HG02840 (cell line): ENCODE data around the gene RHAG.
A peak's percentile ranks its signal among the peaks of the same experiment; 100 is the strongest.
"Not testable (repeated sequence)": the region's sequence is repeated elsewhere in the genome, so short reads cannot be mapped to it uniquely, and the experiment has no call there.

Experiments
- ATAC-seq: cut with Tn5 transposase; IDR thresholded peaks from one replicate; pipeline ENCODE4 v1.9.1; 2021; ENCODE audit warnings: mild to moderate bottlenecking, moderate library complexity, moderate number of reproducible peaks; ENCODE audit not compliant: unreplicated experiment, low FRiP score

RHAG gene

DNA sequence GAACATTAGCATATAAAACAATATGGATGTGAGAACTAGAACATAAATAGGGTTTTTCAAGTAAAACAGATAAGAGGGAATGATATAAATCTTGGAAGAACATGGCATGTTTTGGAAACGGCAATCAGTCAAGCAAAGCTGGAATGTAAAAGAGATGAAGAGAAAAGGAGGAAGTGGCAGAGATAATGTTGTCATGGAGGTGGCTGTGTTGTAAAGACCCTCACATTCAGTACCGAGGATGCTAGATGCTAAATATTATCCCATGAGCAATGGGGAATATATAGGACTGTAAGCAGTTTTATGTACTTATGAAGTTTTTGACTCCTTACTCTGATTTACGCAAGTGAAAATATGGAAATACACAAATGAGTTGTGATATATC is 702 bp upstream of the RHAG start:
- no peak for ATAC-seq

DNA sequence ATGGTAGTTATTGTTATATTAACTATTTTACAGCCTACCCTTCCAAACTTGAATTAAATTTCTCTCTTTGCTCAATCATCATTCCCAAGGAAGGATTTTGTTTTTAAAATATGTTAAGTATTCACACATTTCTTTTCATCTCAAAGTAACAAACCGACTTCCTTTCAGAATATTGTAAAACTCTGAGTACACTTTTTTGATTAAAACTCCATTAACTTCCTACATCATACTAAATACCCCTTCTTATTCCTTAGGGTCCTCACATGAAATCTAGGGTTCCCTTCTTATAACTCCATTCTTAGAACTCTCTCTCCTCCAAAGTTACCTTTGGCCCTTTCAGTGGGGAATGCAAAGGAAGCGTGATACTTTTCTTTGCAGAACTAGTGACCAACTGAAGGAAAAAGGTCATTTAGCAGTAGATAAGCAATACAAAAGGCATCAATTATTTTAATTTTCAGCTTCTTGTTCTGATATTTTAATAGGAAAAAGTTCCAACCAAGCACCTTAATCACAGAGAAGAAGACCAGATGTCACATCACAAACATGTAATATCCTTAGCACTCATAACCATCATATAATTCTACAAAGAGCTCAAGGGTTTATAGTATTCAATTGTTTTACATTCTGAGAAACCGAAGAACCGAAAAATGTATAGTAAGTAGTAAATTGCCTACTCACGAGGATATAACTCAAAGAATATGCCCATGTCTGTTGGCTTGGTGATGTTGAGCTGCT is 494 bp downstream of the RHAG start:
- ATAC-seq: no peak

DNA sequence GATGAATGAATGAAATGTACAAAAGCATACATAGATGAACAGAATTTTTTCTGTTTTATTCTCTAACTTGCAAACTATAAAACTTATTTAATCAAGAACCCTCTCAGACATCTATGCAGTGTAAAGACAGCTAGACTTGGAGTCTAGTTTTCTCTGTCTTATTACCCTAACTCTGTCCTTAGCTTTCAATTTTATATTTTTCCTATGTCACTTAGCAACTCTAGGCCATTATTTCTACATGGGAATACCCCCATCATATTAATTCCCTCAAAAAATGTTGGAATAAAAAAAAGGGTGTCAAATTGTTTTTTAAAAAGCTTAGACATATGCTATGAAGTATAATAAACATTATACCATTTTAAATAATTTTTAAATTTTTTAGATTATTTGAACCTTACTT is 1.2 kb downstream of the RHAG start:
- no peak for ATAC-seq

DNA sequence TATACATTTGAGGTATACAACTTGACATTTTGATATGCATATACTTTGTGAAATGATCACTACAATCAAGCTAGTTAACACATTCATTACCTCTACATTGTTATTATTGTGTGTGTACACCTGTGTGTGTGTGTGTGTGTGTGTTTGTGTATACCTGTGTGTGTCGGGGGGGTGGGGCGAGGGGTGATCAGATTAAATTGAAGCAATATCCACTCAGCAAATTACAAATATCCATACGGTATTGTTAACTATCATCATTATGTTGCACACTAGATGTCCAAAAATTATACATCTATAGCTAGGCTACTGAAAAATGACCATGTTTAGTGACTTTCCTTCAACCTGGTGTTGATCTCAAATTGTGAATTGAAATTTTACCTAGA is 1.8 kb downstream of the RHAG start:
- no peak for ATAC-seq

DNA sequence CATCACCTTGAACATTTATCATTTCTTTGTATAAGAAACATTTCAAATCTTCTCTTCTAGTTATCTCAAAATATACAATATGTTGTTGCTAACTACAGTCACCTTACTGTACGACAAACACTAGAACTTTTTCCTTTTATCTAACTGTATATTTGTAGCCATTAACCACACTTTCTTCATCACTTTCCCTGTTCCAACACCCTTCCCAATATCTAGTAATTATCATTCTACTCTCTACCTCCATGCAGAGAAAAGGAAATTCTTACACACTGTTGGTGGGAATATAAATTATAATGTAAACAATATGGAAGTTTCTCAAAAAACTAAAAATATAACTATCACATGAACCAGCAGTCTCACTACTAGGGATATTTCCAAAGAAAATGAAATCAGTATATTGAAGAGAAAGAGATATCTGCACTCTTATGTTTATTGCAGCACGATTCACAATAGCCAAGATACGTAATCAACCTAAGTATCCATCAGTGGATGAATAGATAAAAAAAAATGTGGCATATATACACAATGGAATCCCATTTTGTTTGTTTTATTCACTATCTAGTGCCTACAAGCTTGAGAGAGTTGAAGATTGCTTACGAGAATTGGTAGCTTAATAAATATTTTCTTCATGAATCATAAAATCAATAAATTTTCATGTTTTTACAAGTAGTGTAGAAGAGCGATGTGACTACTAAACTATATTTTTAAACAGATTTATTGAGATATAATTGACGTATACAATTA is 2.4 kb downstream of the RHAG start:
- no peak for ATAC-seq

DNA sequence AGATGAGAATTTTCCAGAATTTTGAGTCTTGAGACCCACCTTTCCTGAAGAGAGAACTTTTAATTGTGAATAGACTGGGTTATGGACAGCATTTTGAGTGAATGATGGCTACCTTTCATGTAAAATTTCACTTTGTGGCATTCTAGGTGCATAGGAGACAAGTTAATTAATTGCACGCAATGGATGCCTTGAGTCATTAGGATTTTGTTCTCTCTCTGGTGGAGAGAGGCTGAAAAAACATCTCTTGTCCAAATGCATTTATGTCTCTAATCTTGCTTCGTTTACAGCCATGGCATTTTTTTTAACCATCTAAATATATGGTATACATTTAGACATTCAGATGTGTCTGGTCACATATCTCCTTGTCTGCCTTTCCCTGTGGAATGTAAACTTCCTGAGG is 3.1 kb downstream of the RHAG start:
- ATAC-seq: no peak

DNA sequence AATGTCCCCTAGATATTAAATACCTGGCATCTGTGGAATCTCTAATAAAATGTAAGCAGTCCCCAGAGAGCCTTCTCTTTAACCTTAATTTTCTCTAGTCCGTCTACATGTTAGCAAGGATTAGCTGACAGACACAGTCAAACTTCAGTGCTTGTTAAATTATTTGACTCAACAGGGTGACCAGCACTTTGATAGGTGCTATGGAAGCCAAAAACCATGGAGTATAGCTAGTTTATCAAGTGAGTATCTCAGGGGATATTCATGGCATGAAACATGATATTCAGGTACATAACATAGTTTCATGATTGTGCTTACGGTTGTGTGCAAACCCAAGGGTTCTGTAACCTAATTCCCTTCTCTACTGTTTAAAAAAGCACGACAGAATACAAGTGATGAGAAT is 3.9 kb downstream of the RHAG start:
- no peak for ATAC-seq

DNA sequence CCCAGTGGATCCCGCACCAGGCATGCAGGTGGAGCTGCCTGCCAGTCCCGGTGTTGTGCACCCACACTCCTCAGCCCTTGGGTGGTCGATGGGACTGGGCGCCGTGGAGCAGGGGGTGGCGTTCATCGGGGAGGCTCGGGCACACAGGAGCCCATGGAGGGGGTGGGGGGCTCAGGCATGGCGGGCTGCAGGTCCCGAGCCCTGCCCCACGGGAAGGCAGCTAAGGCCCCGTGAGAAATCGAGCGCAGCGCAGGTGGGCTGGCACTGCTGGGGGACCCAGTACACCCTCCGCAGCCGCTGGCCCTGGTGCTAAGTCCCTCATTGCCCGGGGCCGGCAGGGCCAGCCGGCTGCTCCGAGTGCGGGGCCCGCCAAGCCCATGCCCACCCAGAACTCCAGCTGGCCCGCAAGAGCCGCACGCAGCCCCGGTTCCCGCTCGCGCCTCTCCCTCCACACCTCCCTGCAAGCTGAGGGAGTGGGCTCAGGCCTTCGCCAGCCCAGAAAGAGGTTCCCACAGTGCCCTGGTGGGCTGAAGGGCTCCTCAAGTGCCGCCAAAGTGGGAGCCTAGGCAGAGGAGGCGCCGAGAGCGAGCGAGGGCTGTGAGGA is 7.1 kb downstream of the RHAG start:
- not testable (repeated sequence) for ATAC-seq

DNA sequence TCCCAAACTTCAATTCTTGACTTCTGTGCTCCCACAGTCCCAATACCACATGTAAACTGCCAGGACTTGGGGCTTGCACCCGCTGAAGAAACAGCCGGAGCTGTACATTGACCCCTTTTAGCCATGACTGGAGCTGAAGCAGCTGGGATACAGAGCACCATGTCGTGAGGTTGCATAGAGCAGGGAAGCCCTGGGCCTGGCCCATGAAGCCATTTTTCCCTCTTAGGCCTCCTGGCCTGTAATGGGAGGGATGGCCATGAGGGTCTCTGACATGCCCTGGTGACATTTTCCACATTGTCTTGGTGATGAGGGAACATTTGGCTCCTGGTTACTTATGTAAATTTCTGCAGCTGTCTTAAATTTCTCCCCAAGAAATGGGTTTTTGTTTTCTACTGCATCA is 9.8 kb downstream of the RHAG start:
- ATAC-seq: no peak

DNA sequence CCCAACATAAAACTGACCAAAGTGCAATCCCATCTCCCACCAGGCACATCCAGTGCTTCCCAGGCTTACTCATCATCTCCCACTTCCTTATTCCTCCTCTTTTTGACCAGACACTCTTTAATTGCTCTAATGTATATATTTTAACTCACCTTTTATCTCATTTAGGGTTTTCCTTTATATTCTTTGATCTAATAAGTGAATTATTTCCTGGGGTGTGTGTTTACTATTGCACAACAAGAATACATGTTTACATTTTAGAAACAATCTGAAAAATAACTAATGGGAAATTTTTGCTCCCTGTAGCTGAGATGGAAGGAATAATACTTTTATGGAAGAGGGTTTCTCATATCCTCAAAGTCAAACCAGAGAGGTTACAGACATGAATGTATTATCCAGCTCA is 18.4 kb downstream of the RHAG start:
- ATAC-seq: no peak

DNA sequence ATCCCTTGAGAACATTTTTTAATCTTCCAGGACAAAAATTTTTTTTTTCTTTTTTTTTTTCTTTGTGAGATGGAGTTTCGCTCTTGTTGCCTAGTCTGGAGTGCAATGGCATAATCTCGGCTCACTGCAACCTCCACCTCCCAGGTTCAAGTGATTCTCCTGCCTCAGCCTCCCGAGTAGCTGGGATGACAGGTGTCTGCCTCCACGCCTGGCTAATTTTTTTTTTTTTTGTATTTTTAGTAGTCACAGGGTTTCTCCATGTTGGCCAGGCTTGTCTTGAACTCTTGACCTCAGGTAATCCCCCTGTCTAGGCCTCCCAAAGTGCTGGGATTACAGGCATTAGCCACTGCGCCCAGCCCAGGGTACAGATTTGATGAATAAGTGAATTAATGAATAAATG is 22.5 kb downstream of the RHAG start:
- not testable (repeated sequence) for ATAC-seq

DNA sequence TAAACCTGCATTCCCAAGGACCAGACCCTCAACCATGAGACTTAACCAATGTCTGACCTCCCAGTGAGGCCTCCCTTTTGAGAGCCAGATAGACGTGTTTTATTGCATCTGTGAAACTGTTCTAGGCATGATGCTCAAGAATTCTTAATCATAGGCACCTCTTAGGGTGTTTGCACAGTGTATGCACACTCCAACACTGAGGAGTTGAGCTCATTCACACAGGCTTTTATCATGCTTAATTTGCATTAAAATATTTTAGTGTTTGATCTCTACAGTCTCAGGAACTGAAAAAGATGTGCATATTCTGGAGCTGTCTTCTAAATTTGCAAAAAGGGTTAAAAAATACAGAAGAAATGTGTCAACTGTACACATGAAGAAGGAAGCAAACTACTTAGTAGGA is 27.4 kb downstream of the RHAG start:
- ATAC-seq: no peak

DNA sequence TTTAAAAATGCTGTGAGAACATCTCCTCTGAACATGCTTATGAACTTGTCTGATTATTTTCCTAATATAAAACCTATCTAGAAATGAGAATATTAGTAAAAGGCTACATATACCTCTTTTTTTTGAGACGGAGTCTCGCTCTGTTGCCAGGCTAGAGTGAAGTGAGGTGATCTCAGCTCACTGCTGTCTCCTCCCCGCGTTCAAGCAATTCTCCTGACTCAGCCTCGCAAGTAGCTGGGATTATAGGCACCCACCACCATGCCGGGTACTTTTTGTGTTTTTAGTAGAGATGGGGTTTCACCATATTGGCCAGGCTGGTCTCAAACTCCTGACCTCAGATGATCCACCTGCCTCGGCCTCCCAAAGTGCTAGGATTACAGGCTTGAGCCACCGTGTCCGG is 28.4 kb downstream of the RHAG start:
- not testable (repeated sequence) for ATAC-seq

DNA sequence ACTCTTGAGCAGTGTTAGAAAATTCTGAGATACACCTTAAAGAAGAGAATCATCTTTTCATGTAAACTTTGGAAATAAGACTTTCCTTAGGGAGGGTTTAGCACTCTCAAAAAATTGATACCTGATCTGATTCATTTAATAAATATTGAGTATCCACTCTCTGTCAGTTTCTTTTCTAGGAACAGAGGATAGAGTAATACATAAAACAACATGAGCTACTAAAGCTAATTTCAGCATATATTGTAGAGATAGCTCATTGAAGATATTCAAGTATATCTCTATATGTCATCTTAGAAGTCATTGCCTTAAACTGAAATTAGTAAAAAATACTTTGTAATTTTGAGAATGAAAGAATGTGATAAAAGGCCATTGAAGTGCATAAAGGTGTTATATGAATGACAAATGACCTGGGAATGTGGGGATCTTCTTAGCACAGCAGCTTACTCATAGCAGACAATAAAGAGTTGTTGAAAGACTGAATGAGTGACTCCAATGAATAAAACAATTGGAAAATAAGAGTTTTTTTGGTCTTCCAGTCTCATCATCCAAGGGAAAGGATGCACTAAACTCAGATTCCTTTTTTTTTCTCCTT is 29.2 kb downstream of the RHAG start:
- no peak for ATAC-seq

DNA sequence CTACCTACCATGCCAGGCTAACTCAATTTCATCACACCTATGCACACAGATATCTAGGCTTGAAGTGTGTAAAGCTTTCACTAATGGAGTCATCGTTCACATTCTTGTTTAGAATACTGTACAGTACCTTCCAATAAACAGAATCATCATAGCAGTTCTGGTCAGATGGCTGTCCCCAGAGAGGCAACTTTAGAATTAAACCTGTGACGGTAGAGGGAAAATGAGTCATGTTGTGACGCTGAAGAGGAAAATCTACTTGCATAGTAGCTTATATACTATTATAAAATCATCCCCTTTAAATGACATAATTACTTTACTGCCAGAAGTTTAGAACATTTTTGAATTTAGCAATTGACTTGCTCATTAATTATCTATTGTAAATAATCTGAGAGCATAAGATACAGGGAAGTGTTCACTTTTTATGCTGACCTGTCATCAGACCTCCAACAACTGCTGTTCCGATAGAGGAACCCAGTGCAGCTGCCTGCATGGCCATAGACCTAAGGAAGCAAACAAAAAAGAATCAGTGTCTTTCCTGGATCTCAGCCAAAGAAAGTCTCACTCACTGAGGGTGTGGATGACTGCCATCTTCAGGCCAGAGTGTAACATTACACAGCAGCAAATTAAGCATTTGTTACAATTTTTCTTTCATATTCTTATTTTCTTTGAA is 29.8 kb downstream of the RHAG start:
- ATAC-seq: peak; percentile 84

DNA sequence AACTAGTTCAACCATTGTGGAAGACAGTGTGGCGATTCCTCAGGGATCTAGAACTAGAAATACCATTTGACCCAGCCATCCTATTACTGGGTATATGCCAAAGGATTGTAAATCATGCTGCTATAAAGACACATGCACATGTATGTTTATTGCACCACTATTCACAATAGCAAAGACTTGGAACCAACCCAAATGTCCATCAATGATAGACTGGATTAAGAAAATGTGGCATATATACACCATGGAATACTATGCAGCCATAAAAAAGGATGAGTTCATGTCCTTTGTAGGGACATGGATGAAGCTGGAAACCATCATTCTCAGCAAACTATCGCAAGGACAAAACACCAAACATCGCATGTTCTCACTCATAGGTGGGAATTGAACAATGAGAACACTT is 32.6 kb downstream of the RHAG start:
- not testable (repeated sequence) for ATAC-seq

DNA sequence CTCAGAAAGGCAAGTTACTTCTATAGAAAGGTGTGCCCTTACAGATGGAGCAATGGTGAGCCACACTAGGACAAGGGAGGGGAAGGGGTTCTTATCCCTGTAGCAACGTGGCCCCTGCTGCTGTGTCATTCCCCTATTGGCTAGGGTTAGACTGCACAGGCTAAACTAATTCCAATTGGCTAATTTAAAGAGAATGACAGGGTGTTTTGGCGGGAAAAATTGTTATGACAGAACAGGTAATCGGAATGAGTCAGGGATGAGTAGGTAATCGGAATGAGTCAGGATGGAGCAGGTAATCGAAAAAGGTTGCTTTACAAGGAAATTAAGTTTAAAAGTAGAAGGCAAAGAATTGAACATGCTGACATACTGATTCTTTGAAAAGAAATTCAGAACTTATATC is 49.4 kb downstream of the RHAG start:
- not testable (repeated sequence) for ATAC-seq

DNA sequence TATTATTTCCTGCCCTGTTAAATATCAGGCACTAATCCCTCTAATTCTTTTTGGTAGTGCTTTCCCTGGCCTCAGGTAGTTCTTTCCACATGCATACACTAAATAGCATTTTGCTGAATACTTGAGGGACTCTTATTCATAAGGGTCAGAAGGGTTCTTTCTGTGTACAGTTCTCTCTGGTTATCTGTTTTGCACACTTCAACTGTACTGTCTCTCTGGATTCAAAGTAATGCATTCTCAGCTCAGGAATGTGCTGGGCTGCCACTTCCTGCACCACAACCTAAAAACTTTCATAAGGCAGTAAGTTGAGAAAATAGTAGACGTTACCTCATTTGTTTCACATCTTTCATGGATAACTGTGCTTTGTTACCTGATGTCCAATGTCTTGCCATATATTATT is 54.1 kb downstream of the RHAG start:
- ATAC-seq: no peak

DNA sequence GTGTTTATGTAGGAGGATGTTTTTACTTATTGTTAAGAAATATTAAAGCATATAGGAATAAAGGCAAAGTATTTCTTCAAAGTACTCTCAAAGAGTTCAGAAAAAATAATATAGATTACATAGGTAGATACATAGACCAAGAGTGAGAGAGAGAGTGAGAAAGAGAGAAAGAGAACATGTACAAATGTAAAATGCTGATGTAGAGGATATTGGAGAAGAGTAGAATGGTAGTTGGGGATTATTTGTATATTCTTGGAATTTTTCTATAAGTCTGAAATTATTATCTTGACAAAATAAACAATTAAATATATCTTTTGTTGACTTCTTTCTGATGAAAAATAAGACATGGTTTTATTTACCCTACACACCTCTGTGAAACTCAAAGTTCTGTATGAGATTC is 57.0 kb downstream of the RHAG start:
- no peak for ATAC-seq

DNA sequence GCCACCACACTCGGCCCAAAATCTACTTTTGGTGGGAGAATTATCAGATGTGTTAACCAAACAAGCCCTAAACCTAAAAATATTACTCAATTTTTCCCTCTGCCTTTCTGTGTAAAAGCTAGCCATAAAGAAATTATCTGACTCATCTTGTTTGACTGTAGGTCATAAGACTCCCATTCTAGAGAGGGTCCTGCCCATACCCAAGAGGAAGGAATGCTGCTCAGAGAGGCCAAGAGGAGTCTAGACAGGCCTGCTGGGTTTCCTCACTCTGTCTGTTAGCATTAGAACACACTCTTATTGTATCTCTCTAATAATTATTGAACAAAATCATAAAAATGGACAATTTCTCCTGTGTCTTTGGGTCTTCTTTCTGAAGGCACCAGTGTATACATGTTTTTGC is 60.0 kb downstream of the RHAG start:
- ATAC-seq: no peak

DNA sequence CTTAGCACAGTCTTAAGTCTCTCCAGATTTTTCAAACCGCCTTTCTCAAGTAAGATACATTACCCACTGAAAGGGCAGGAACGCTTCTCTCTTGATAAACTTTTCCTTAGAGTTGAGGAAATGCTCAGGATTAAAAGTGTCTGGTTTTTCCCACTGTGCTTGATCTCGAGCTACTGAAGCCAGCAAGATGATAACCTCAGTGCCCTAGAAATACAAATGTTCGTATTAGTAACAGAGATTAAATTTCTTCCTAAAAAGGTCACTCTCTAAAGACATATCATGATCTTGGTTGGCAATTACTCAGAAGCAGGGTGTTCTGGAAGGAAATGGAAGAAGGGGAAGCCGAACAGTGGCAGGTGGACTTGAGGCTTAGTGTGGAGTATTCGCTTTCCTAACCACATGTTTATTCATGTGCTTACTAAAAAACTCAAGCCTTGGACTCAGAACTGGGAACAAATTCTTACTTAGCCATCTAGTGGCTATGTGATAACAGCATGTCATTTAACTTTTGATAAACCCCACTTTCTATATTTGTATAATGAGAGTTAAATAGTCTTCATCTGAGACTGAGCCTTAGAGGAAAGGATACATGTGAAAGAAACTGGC is 66.1 kb downstream of the RHAG start:
- ATAC-seq: no peak
